Prostate gland (tissue), 2 donors: Measurements from ENCODE around the gene IGSF1.

Experiments used
- CTCF ChIP-seq, 4 experiments: fragments of 200-600 bp in 2 of 4; fragments of 450-650 bp in 2 of 4; sonication (generic) in 2 of 4; IDR thresholded peaks; 1 replicate in 3 of 4; 2 replicates in 1 of 4; pipeline ENCODE4 v1.5.1; 2016 to 2019; ENCODE audit warnings: antibody characterized with exemption in 4 of 4, mild to moderate bottlenecking in 2 of 4, moderate library complexity in 2 of 4
- POLR2A ChIP-seq: fragments of 450-650 bp; IDR thresholded peaks from one replicate; pipeline ENCODE4 v1.6.1; 2016; ENCODE audit warnings: antibody characterized with exemption, mild to moderate bottlenecking

DNA sequence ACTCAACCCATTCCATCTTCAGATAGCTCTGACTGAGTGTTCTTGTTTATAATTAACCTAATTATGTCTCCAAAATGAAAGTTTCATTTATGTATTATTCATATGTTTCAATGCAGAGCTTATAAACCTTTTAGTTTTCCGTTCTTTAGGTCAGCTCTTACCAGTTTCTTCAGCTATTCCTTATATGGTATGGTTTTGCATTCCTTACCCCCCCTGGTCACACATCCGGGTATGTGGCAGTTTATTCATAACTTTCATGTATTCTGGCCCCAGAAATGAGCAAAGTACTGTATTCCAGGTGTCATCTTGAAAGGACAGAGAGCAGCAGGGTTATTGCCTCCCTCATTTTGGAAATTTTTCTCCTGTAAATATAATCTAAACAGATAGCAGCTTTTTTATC lies 16.8 kb upstream of the IGSF1 start:
- TF ChIP-seq CTCF (IDR thresholded peaks at IDR 0.05) = no peak
- no peak for TF ChIP-seq POLR2A
